Sigmoid colon (tissue), 3 donors: Measurements from ENCODE around the gene LLGL1.

ENCODE experiments used
- CTCF ChIP-seq, 4 experiments: fragments of 450-650 bp in 3 of 4; fragments of 200-600 bp in 1 of 4; IDR thresholded peaks; one replicate each; pipeline ENCODE4 v1.5.1; 2016 to 2019; ENCODE audit warnings: antibody characterized with exemption in 4 of 4, mild to moderate bottlenecking in 3 of 4, moderate library complexity in 2 of 4
- POLR2A ChIP-seq, 2 donors: fragments of 450-650 bp; IDR thresholded peaks; one replicate each; pipeline ENCODE4 v1.6.1; 2016; ENCODE audit warnings: antibody characterized with exemption in 2 of 2, mild to moderate bottlenecking in 2 of 2, moderate library complexity in 2 of 2

GRCh38 chr17:18246109-18246725 lies 20.8 kb downstream of the LLGL1 start:
- TF ChIP-seq CTCF (IDR thresholded peaks at IDR 0.05) (no peak), POLR2A (IDR thresholded peaks at IDR 0.05) (no peak)
